WTC11 (cell line): ENCODE data around the gene ZNF578. TPM values are rescaled to one million over a fixed set of nuclear protein-coding genes. Genes with fewer than 3 reads are reported as not detected.
A peak's percentile ranks its signal among the peaks of the same experiment; 100 is the strongest.
"Not testable (repeated sequence)": the region's sequence is repeated elsewhere in the genome, so short reads cannot be mapped to it uniquely, and the experiment has no call there.

Experiments used
- ATAC-seq: fragments of 200-7000 bp; cut with Tn5 transposase; 2 replicates; pipeline ENCODE4 v1.10.0; 2021; ENCODE audit warnings: mild to moderate bottlenecking, moderate library complexity
- CTCF ChIA-PET: fragments of 300-600 bp; sonication (Branson Sonifier 250); formaldehyde crosslinking; loops from one replicate; lab custom pipeline; 2021; ENCODE audit warnings: antibody characterized with exemption; lab: Charles Lee
- POLR2A ChIA-PET: fragments of 350-600 bp; sonication (Branson Sonifier 250); formaldehyde crosslinking; loops from one replicate; lab custom pipeline; 2021; ENCODE audit warnings: antibody characterized with exemption; lab: Charles Lee
- DNase-seq: peaks from one replicate; pipeline ENCODE4 v3.0.0; 2021; ENCODE audit warnings: low spot score
- H3K27ac Mint-ChIP-seq: 2 replicates; pipeline ENCODE4 v1.8.0; 2021; ENCODE audit warnings: mixed read lengths
- H3K27me3 Mint-ChIP-seq: 2 replicates; pipeline ENCODE4 v1.8.0; 2021; ENCODE audit warnings: low read depth, mild to moderate bottlenecking, moderate library complexity, mixed read lengths
- H3K36me3 Mint-ChIP-seq: 2 replicates; pipeline ENCODE4 v1.8.0; 2021; ENCODE audit warnings: mixed read lengths
- H3K4me1 Mint-ChIP-seq: 2 replicates; pipeline ENCODE4 v1.8.0; 2022; ENCODE audit warnings: mixed read lengths
- H3K4me3 Mint-ChIP-seq: 2 replicates; pipeline ENCODE4 v1.8.0; 2021; ENCODE audit warnings: mild to moderate bottlenecking, moderate library complexity, mixed read lengths
- H3K9me3 Mint-ChIP-seq: 2 replicates; pipeline ENCODE4 v1.8.0; 2021; ENCODE audit warnings: mixed read lengths
- ATF1 ChIP-seq: sonication (generic); formaldehyde crosslinking; IDR thresholded peaks from 2 replicates; pipeline ENCODE4 v1.8.1; 2023; ENCODE audit warnings: mild to moderate bottlenecking, moderate library complexity, missing genetic modification reagents
- E2F5 ChIP-seq: sonication (generic); formaldehyde crosslinking; IDR thresholded peaks from 2 replicates; pipeline ENCODE4 v1.8.1; 2022; ENCODE audit warnings: mild to moderate bottlenecking, moderate library complexity, missing genetic modification reagents
- ELF4 ChIP-seq: sonication (generic); formaldehyde crosslinking; IDR thresholded peaks from 2 replicates; pipeline ENCODE4 v1.8.1; 2022; ENCODE audit warnings: low read depth, mild to moderate bottlenecking, moderate library complexity, missing genetic modification reagents
- NFE2L1 ChIP-seq: sonication (generic); formaldehyde crosslinking; IDR thresholded peaks from 2 replicates; pipeline ENCODE4 v1.8.1; 2023; ENCODE audit warnings: missing genetic modification reagents
- RORB ChIP-seq: fragments of 250-450 bp; sonication (Bioruptor Pico); IDR thresholded peaks from 2 replicates; pipeline ENCODE4 v1.9.0; 2021; ENCODE audit warnings: mild to moderate bottlenecking
- ZBTB21 ChIP-seq: sonication (generic); formaldehyde crosslinking; IDR thresholded peaks from 2 replicates; pipeline ENCODE4 v1.8.1; 2023; ENCODE audit warnings: mild to moderate bottlenecking, missing genetic modification reagents, borderline replicate concordance
- ZNF317 ChIP-seq: sonication (generic); formaldehyde crosslinking; IDR thresholded peaks from 2 replicates; pipeline ENCODE4 v1.8.1; 2023; ENCODE audit warnings: low read depth, mild to moderate bottlenecking, moderate library complexity, missing genetic modification reagents, borderline replicate concordance
- ZNF423 ChIP-seq: fragments of 250-450 bp; sonication (Bioruptor Pico); IDR thresholded peaks from 2 replicates; pipeline ENCODE4 v2.1.2; 2022; ENCODE audit warnings: mild to moderate bottlenecking, moderate library complexity
- total RNA-seq: library from RNA; stranded (reverse); gene quantifications from 3 replicates; pipeline ENCODE4 v1.2.3, GENCODE V29; 2021
- TF ChIP-seq, protein P1 (sequence below): fragments of 250-450 bp; sonication (Bioruptor Pico); IDR thresholded peaks from 2 replicates; pipeline ENCODE4 v1.8.0; 2021; ENCODE audit warnings: mild to moderate bottlenecking
- TF ChIP-seq, protein P2 (sequence below): sonication (generic); formaldehyde crosslinking; IDR thresholded peaks from 2 replicates; pipeline ENCODE4 v1.8.0; 2022; ENCODE audit warnings: mild to moderate bottlenecking, missing genetic modification reagents
- TF ChIP-seq, protein P3 (sequence below): sonication (generic); formaldehyde crosslinking; IDR thresholded peaks from 2 replicates; pipeline ENCODE4 v1.8.1; 2023; ENCODE audit warnings: mild to moderate bottlenecking, moderate library complexity, missing genetic modification reagents

The ZNF578 gene
- total RNA-seq, 1 experiment from 2014 or later: 26.6 TPM

- H3K27me3 Mint-ChIP-seq, ATAC-seq, DNase-seq, POLR2A ChIA-PET, H3K9me3 Mint-ChIP-seq, H3K4me3 Mint-ChIP-seq, CTCF ChIA-PET: not testable (repeated sequence)
- Mint-ChIP-seq H3K4me1 (peaks cover 32% of the 10 kb centered on the region), H3K36me3 (peaks cover 17% of the 10 kb centered on the region), H3K27ac (peak overlapping the region; percentile 54; the same call in 1 of the 2 replicates)
These were observed 85.5 kb downstream of the ZNF578 start for GRCh38 chr19:52538815-52539214.

- POLR2A ChIA-PET, DNase-seq, H3K27me3 Mint-ChIP-seq, H3K4me3 Mint-ChIP-seq, ATAC-seq, H3K27ac Mint-ChIP-seq, H3K9me3 Mint-ChIP-seq: not testable (repeated sequence)
- CTCF ChIA-PET: interaction anchor here (0.6 to 1.1 kb wide), 4 partner anchors 14 to 206 kb away, joined by 3 to 4 read pairs (median 3); partner anchors contain the start of gene ZNF610
- peaks cover 24% of the 10 kb centered on the region for H3K36me3 Mint-ChIP-seq
- H3K4me1 Mint-ChIP-seq: peaks cover 21% of the 10 kb centered on the region
These were observed 87.8 kb downstream of the ZNF578 start for GRCh38 chr19:52541176-52541575.

- Mint-ChIP-seq H3K27ac (no peak overlapping the region), H3K36me3 (peaks cover 28% of the 10 kb centered on the region), H3K4me1 (peaks cover 18% of the 10 kb centered on the region), H3K9me3 (no peaks in the 10 kb centered on the region), H3K4me3 (no peak overlapping the region)
- ATAC-seq (no peak), DNase-seq (no peak)
- POLR2A ChIA-PET: interaction anchor here (0.7 kb wide), 1 partner anchor 11 kb away, joined by 4 read pairs; no protein-coding TSS in a partner anchor
- TF ChIP-seq NFE2L1: no peak
- no peak for TF ChIP-seq E2F5 (CRISPR knock-in tag)
- no peak for TF ChIP-seq ZBTB21 (CRISPR knock-in tag)
- TF ChIP-seq ATF1 (CRISPR knock-in tag): no peak
- no peak for TF ChIP-seq ZNF317 (CRISPR knock-in tag)
- TF ChIP-seq, protein P1, sequence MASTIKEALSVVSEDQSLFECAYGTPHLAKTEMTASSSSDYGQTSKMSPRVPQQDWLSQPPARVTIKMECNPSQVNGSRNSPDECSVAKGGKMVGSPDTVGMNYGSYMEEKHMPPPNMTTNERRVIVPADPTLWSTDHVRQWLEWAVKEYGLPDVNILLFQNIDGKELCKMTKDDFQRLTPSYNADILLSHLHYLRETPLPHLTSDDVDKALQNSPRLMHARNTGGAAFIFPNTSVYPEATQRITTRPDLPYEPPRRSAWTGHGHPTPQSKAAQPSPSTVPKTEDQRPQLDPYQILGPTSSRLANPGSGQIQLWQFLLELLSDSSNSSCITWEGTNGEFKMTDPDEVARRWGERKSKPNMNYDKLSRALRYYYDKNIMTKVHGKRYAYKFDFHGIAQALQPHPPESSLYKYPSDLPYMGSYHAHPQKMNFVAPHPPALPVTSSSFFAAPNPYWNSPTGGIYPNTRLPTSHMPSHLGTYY (CRISPR knock-in tag): no peak
- TF ChIP-seq, protein P2, sequence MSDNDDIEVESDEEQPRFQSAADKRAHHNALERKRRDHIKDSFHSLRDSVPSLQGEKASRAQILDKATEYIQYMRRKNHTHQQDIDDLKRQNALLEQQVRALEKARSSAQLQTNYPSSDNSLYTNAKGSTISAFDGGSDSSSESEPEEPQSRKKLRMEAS (CRISPR knock-in tag): no peak
- no peak for TF ChIP-seq RORB (CRISPR knock-in tag)
- no peak for TF ChIP-seq ZNF423 (CRISPR knock-in tag)
- TF ChIP-seq, protein P3, sequence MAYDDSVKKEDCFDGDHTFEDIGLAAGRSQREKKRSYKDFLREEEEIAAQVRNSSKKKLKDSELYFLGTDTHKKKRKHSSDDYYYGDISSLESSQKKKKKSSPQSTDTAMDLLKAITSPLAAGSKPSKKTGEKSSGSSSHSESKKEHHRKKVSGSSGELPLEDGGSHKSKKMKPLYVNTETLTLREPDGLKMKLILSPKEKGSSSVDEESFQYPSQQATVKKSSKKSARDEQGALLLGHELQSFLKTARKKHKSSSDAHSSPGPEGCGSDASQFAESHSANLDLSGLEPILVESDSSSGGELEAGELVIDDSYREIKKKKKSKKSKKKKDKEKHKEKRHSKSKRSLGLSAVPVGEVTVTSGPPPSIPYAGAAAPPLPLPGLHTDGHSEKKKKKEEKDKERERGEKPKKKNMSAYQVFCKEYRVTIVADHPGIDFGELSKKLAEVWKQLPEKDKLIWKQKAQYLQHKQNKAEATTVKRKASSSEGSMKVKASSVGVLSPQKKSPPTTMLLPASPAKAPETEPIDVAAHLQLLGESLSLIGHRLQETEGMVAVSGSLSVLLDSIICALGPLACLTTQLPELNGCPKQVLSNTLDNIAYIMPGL (CRISPR knock-in tag): no peak
- no peak for TF ChIP-seq ELF4
- TF ChIP-seq, all 79 proteins: peak for 0
- H3K27me3 Mint-ChIP-seq: peaks cover 5% of the 10 kb centered on the region
- CTCF ChIA-PET: interaction anchor here (0.6 to 1.1 kb wide), 4 partner anchors 15 to 206 kb away, joined by 3 to 4 read pairs (median 3); partner anchors contain the start of gene ZNF610
These were observed 88.3 kb downstream of the ZNF578 start for GRCh38 chr19:52541608-52542007.

GRCh38 chr19:52542541-52542940 is 89.2 kb downstream of the ZNF578 start:
- H3K27ac Mint-ChIP-seq, POLR2A ChIA-PET, CTCF ChIA-PET, H3K27me3 Mint-ChIP-seq, H3K9me3 Mint-ChIP-seq, DNase-seq, ATAC-seq, H3K4me3 Mint-ChIP-seq: not testable (repeated sequence)
- Mint-ChIP-seq H3K36me3 (peaks cover 35% of the 10 kb centered on the region), H3K4me1 (peaks cover 11% of the 10 kb centered on the region; the same call in 1 of the 2 replicates)
